Upper lobe of left lung (tissue), 4 donors: Measurements from ENCODE around the gene UBXN4.

ENCODE experiments used
- CTCF ChIP-seq, 6 experiments: fragments of 450-650 bp in 4 of 6; fragments of 200-600 bp in 2 of 6; sonication (generic) in 2 of 6; IDR thresholded peaks; one replicate each; pipeline ENCODE4 v1.5.1; 2016 to 2019; ENCODE audit warnings: antibody characterized with exemption in 6 of 6
- EP300 ChIP-seq, 4 donors: sonication (generic); formaldehyde crosslinking; IDR thresholded peaks; one replicate each; pipeline ENCODE4 v1.5.1; 2017; ENCODE audit warnings: antibody characterized with exemption in 4 of 4, control low read depth in 2 of 4
- POLR2A ChIP-seq, 4 donors: fragments of 450-650 bp; IDR thresholded peaks; one replicate each; pipeline ENCODE4 v1.5.1; 2016 to 2017; ENCODE audit warnings: antibody characterized with exemption in 4 of 4, mild to moderate bottlenecking in 2 of 4
- POLR2AphosphoS5 ChIP-seq, 2 donors: sonication (generic); formaldehyde crosslinking; IDR thresholded peaks; one replicate each; pipeline ENCODE4 v1.5.1; 2017; ENCODE audit warnings: antibody characterized with exemption in 2 of 2

- TF ChIP-seq CTCF (IDR thresholded peaks at IDR 0.05): no peak
- no peak for TF ChIP-seq POLR2AphosphoS5 (IDR thresholded peaks at IDR 0.05)
- no peak for TF ChIP-seq EP300 (IDR thresholded peaks at IDR 0.05)
- no peak for TF ChIP-seq POLR2A (IDR thresholded peaks at IDR 0.05)
Measured at GRCh38 chr2:135832891-135833290, 91.2 kb downstream of the UBXN4 start.
